NT2/D1 (cell line): Measurements from ENCODE around the gene IL7R.

Experiments
- SUZ12 ChIP-seq: IDR thresholded peaks from 2 replicates; pipeline ENCODE4 v1.6.1; 2011; ENCODE audit not compliant: insufficient read length, insufficient read depth; ENCODE audit errors: extremely low read depth
- YY1 ChIP-seq: IDR thresholded peaks from 2 replicates; pipeline ENCODE4 v1.6.1; 2011; ENCODE audit not compliant: insufficient read length, insufficient read depth
- ZNF274 ChIP-seq: IDR thresholded peaks from 2 replicates; pipeline ENCODE4 v1.6.1; 2011; ENCODE audit warnings: mild to moderate bottlenecking, low read depth, low read length

DNA sequence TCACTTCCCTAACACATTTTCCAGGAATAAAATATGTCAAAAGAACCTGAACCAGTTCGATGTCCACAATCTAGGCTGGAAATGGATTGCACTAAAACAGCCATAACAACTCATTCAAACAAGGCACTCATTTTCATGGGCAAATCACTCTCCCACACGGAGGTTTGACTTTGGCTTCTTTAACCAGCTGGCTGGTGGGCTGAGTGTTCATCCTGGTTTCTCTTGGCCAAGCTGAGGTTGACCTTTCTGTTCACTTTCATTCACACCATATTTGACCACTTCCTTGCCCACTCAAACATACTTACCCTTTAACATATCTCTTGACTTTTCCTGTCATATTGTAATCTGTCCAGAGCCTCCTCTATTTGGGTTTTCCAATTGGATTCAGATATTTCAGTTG, 5.4 kb downstream of the IL7R start:
- TF ChIP-seq SUZ12 (no peak), ZNF274 (no peak), YY1 (no peak)
